Brain microvascular endothelial cell (primary cell): ENCODE measurements around the gene GPR146.

Source experiments
- DNase-seq: peaks from one replicate; pipeline ENCODE4 v3.0.0-alpha.2; 2020
- H3K27ac ChIP-seq: fragments of 250-450 bp; sonication (Bioruptor Pico); 2 replicates; pipeline ENCODE4 v1.5.1; 2020; ENCODE audit warnings: mild to moderate bottlenecking, moderate library complexity
- H3K27me3 ChIP-seq: fragments of 250-450 bp; sonication (Bioruptor Pico); replicated peaks from 2 replicates; pipeline ENCODE4 v1.5.1; 2020; ENCODE audit warnings: mild to moderate bottlenecking
- H3K36me3 ChIP-seq: fragments of 250-450 bp; sonication (Bioruptor Pico); replicated peaks from 2 replicates; pipeline ENCODE4 v1.5.1; 2020; ENCODE audit warnings: mild to moderate bottlenecking
- H3K4me3 ChIP-seq: 2 replicates; pipeline ENCODE4 v1.5.1; 2011; ENCODE audit warnings: low read depth, mild to moderate bottlenecking, control low read depth, low read length, moderate library complexity
- in situ Hi-C: cut with HindIII; loops from 2 replicates; pipeline ENCODE4 v1.10.0; 2017; ENCODE audit warnings: low sequenced_read_pairs, low pct_ligation_motif_present
- TF ChIP-seq, protein P1 (sequence below): IDR thresholded peaks from 2 replicates; pipeline ENCODE4 v1.5.1; 2011; ENCODE audit warnings: low read depth, mild to moderate bottlenecking, moderate library complexity, low read length, control low read depth, inconsistent platforms; ENCODE audit errors: missing control alignments

GPR146 gene

DNA sequence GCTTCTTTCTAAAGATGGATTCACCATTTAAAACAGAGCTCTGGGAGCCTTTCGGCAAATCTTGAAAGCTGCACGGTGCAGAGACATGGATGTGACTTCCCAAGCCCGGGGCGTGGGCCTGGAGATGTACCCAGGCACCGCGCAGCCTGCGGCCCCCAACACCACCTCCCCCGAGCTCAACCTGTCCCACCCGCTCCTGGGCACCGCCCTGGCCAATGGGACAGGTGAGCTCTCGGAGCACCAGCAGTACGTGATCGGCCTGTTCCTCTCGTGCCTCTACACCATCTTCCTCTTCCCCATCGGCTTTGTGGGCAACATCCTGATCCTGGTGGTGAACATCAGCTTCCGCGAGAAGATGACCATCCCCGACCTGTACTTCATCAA, 47.3 kb downstream of the GPR146 start:
- TF ChIP-seq, protein P1, sequence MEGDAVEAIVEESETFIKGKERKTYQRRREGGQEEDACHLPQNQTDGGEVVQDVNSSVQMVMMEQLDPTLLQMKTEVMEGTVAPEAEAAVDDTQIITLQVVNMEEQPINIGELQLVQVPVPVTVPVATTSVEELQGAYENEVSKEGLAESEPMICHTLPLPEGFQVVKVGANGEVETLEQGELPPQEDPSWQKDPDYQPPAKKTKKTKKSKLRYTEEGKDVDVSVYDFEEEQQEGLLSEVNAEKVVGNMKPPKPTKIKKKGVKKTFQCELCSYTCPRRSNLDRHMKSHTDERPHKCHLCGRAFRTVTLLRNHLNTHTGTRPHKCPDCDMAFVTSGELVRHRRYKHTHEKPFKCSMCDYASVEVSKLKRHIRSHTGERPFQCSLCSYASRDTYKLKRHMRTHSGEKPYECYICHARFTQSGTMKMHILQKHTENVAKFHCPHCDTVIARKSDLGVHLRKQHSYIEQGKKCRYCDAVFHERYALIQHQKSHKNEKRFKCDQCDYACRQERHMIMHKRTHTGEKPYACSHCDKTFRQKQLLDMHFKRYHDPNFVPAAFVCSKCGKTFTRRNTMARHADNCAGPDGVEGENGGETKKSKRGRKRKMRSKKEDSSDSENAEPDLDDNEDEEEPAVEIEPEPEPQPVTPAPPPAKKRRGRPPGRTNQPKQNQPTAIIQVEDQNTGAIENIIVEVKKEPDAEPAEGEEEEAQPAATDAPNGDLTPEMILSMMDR: no peak
- in situ Hi-C loops: no loop called here
- H3K4me3 ChIP-seq: no peak overlapping the region
- H3K36me3 ChIP-seq: peaks cover 2% of the 10 kb centered on the region
- DNase-seq: no peak
- no peak overlapping the region for H3K27ac ChIP-seq
- H3K27me3 ChIP-seq: no peaks in the 10 kb centered on the region

DNA sequence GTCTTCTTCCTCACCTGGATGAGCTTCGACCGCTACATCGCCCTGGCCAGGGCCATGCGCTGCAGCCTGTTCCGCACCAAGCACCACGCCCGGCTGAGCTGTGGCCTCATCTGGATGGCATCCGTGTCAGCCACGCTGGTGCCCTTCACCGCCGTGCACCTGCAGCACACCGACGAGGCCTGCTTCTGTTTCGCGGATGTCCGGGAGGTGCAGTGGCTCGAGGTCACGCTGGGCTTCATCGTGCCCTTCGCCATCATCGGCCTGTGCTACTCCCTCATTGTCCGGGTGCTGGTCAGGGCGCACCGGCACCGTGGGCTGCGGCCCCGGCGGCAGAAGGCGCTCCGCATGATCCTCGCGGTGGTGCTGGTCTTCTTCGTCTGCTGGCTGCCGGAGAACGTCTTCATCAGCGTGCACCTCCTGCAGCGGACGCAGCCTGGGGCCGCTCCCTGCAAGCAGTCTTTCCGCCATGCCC, 47.9 kb downstream of the GPR146 start:
- TF ChIP-seq, protein P1: no peak
- in situ Hi-C loops: no loop called here
- Histone ChIP-seq H3K27me3 (no peaks in the 10 kb centered on the region), H3K27ac (no peak overlapping the region), H3K4me3 (no peak overlapping the region), H3K36me3 (peaks cover 2% of the 10 kb centered on the region)
- DNase-seq: no peak

DNA sequence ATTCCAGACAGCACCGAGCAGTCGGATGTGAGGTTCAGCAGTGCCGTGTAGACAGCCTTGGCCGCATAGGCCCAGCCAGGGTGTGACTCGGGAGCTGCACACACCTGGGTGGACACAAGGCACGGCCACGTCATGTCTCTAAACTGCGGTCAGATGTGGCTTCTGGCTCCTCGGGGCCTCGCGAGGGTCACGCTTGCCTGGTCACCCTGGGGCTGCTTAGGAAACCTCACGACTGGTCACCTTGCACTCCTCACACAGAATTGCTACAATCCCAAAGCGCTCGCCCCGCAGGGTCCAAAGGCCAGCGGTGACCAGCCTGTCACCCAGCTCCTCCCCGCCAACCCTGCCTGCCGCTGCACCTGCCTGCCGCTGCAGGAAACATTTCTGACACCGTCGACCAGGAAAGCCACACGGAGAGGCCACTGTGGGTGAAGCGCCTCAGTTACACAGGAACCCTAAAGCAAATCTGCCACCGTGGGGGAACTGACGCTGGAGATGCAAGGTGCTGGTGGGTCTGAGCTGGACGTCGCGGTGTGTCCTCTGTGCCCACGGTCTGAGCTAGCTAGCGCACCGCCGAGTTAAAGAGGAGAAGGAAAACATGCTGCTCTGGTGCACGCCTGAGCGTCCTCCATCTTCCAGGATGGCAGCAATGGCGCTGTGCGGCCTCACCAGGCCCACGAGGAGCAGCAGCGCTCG, 48.6 kb downstream of the GPR146 start:
- Histone ChIP-seq H3K4me3 (no peak overlapping the region), H3K27me3 (no peaks in the 10 kb centered on the region), H3K36me3 (peaks cover 2% of the 10 kb centered on the region), H3K27ac (no peak overlapping the region)
- DNase-seq: no peak
- TF ChIP-seq, protein P1: no peak
- in situ Hi-C loops: no loop called here

DNA sequence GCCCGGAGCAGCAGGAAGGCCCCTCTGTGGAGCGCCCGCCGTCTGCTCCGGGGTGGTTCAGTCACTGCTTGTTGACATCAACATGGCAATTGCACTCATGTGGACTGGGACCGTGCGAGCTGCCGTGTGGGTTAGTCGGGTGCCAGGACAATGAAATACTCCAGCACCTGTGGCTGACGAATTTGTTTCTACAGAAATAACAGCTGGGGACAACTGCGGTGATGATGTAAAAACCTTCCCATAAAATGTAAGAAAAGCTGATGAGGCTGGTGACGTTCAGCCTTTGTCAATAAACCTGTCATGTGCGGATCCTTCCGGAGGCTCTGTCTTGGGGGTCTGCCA, 49.1 kb downstream of the GPR146 start:
- in situ Hi-C loops: no loop called here
- Histone ChIP-seq H3K4me3 (no peak overlapping the region), H3K27me3 (no peaks in the 10 kb centered on the region), H3K36me3 (peaks cover 2% of the 10 kb centered on the region), H3K27ac (no peak overlapping the region)
- TF ChIP-seq, protein P1: no peak
- no peak for DNase-seq

DNA sequence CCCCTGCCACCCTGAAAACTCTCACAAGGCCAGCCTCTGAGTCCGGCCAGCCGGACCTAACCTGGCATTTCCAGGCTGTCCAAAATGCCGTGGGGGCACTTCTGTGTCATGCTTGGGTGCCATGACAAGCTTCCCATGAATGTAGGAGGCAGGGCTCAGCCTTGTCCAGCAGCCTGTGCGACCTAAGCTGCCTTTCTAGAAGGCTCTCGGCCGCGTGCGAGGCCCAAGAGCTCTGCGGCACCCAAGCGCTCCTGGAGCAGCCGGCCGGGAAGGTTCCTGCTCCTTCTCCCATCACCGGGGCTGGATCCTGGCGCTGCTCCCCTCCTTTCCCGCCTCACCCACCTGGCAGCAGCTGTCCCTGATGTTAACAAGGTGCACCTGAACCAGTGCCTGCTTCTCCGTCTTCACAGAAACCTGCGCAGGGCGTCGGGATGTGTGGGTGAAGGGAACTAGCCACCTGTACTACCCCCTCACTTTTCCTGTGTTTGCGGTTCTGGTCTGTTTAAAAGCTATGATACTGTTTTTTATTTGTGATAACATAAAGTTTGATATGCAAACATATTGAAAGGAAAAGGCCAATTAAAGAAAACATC, 49.7 kb downstream of the GPR146 start:
- Histone ChIP-seq H3K4me3 (no peak overlapping the region), H3K36me3 (peaks cover 2% of the 10 kb centered on the region), H3K27me3 (no peaks in the 10 kb centered on the region), H3K27ac (no peak overlapping the region)
- TF ChIP-seq, protein P1: no peak
- in situ Hi-C loops: no loop called here
- no peak for DNase-seq
